VCaP (cell line): ENCODE results near the gene CLSTN2.

Source experiments
- H3K27ac ChIP-seq: fragments of 450-650 bp; 2 replicates; pipeline ENCODE4 v1.5.1; 2017
- TF ChIP-seq, protein P1 (sequence below): fragments of 450-650 bp; conservative IDR thresholded peaks from 2 replicates; pipeline ENCODE4 v1.5.1; 2017; ENCODE audit warnings: mild to moderate bottlenecking, moderate library complexity

Gene CLSTN2

DNA sequence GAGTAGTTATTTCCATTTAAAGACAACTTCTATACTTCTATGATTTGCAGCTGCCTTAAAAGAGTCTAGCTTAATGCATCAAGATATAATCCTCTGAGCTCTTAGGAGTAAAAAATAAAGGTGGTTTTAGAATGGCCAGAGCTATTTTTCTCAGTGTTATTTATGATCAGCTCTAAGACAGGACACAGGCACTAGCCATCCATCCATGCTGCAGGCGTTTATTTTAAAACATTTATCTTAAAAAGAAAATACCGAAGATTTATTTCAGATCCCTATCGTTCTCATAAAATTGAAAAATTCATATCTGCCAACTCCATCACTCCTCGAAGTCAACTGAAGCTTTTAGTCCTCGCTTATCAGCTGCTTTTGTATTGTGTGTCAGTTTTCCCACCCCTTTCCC lies 243.5 kb downstream of the CLSTN2 start:
- TF ChIP-seq, protein P1, sequence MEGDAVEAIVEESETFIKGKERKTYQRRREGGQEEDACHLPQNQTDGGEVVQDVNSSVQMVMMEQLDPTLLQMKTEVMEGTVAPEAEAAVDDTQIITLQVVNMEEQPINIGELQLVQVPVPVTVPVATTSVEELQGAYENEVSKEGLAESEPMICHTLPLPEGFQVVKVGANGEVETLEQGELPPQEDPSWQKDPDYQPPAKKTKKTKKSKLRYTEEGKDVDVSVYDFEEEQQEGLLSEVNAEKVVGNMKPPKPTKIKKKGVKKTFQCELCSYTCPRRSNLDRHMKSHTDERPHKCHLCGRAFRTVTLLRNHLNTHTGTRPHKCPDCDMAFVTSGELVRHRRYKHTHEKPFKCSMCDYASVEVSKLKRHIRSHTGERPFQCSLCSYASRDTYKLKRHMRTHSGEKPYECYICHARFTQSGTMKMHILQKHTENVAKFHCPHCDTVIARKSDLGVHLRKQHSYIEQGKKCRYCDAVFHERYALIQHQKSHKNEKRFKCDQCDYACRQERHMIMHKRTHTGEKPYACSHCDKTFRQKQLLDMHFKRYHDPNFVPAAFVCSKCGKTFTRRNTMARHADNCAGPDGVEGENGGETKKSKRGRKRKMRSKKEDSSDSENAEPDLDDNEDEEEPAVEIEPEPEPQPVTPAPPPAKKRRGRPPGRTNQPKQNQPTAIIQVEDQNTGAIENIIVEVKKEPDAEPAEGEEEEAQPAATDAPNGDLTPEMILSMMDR, result no peak
- no peak overlapping the region for H3K27ac ChIP-seq

DNA sequence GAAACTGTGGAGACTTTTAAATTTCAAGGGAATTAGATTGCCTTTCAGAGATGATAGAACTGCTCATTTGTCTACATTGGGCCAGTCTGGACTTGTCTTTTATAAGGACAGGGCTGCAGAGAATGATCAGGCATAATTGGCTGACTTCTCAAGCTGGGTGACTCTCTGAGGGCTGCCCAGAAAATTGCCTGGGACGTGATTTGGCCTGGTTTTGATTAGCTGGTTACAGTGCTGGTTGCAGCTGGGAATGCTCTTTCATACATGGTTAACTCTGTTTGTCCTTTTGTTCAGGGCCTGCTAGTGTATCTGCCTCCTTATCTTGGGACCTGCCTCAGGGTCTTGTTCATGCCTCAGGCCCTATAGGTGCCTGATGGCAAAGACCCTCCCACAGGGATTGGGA lies 245.6 kb downstream of the CLSTN2 start:
- H3K27ac ChIP-seq, result no peak overlapping the region
- TF ChIP-seq, protein P1, result no peak

DNA sequence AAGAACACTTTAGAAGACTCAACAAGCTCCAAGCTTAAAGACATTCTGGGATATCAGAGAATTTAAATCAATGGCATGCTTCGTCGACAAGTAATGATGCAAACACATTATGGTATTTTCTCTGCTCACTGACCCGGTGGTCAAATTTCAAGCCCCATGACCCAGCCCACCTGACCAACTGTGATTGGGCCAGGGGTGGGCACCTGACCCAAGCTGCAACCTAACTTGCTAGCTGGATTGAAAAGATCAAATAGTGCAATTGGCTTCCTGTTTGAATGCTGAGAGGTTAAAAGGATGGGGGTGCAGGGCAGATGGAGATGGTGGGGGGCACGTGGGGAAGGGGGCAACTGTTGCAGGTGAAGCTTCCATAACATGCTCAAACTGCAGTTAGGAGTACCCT lies 250.4 kb downstream of the CLSTN2 start:
- H3K27ac ChIP-seq, result no peak overlapping the region; the same call in 1 of the 2 replicates
- TF ChIP-seq, protein P1, result no peak

DNA sequence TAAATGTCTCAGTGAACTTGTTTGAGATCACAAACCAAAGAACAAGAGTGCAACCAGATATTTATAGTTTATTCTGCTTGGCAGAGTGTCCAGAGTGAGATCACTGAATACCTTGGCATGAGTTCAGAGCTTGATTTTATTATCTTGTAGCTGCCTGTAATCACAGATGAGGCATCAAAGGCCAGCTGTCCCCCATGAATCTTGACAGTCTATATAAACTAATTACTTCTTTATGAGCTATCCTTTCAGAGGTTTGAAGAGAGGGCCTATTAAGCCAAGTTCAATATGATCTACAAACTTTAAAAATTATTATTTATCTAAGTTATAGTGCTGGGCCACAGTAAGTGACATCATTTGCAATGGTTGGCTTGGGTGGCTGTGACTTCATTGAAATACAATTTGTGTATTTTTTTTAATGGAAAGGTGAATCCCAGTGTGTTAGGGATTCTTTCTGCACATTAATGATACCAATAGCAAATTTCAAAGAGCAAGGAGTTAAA lies 251.5 kb downstream of the CLSTN2 start:
- TF ChIP-seq, protein P1, result no peak
- H3K27ac ChIP-seq, result peak overlapping the region; percentile 33; the same call in 1 of the 2 replicates

DNA sequence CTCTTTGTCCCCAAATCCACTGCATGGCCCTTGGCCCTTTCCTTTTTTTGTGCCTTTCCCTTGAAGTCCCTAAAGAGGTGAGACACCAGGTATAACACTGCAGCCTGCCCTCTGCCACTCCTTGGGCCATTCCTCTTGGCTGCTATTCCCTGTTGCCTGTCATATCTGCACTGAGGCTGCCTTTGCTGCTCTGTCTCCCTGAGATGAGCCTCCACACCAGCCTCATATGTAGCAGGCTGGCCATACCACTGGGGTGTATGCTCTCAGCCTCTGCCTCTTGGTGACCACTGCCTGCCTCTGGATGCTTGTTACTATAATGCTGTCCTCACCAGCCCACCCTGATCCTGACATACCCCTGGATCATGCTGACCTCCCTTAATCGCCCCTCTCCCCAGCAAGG lies 252.0 kb downstream of the CLSTN2 start:
- H3K27ac ChIP-seq, result peak overlapping the region; percentile 13; the same call in 1 of the 2 replicates
- TF ChIP-seq, protein P1, result no peak

DNA sequence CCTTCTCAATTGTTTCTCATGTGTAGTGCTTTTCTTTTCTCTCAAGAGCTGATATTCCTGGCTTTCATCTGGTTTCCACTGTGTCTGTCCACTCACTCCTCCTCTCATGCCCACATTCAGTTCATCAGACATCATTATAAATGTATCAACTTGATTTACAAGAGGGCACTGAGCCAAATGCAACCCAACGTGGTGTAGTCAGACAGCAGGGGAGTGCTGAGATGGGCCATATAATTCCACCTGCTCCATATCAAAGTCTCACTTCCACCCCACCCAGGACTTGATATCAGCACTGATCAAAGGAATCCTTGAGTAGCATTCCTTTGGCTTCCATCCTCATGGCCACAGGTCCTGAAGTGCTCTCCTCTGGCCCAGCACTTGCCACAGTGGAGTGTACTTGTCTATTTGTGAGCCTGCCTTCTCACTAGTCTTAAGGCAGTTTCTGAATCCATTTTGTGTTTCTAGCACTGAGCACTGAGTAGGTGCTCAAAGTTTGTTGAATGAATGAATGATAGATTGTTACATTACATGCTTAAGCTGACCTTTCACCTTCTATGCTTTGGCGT lies 252.8 kb downstream of the CLSTN2 start:
- no peak overlapping the region for H3K27ac ChIP-seq
- TF ChIP-seq, protein P1, result no peak

GRCh38 chr3:140188285-140188684 lies 253.3 kb downstream of the CLSTN2 start:
- TF ChIP-seq, protein P1, result no peak
- no peak overlapping the region for H3K27ac ChIP-seq
